Measurements from ENCODE around the gene ADGRA1.

Gene ADGRA1

GRCh38 chr10:133126431-133127290, 38.9 kb downstream of the ADGRA1 start:
- TF ChIP-seq CTCF (IDR thresholded peaks at IDR 0.05; ENCODE audit: insufficient read depth, low read depth, low read length, missing control alignments) = no peak
- no peak overlapping the region for H3K4me3 ChIP-seq (ENCODE audit: low read depth, low read length)
- no peak for DNase-seq (ENCODE audit: low read depth)

- H3K4me3 ChIP-seq (ENCODE audit: low read depth, low read length) = no peak overlapping the region
- no peak for DNase-seq (ENCODE audit: low read depth)
- no peak for TF ChIP-seq CTCF (IDR thresholded peaks at IDR 0.05; ENCODE audit: insufficient read depth, low read depth, low read length, missing control alignments)
Observed at GRCh38 chr10:133127291-133128125, 39.8 kb downstream of the ADGRA1 start.

GRCh38 chr10:133128126-133129070, 40.7 kb downstream of the ADGRA1 start:
- no peak for DNase-seq (ENCODE audit: low read depth)

GRCh38 chr10:133129071-133129858, 41.5 kb downstream of the ADGRA1 start:
- no peak overlapping the region for H3K4me3 ChIP-seq (ENCODE audit: low read depth, low read length)
- TF ChIP-seq CTCF (IDR thresholded peaks at IDR 0.05; ENCODE audit: insufficient read depth, low read depth, low read length, missing control alignments) = no peak
- DNase-seq (ENCODE audit: low read depth) = no peak

More at GRCh38 chr10:133128126-133129070, 40.7 kb downstream of the ADGRA1 start:
- no peak overlapping the region for H3K4me3 ChIP-seq (ENCODE audit: low read depth, low read length)
- no peak for TF ChIP-seq CTCF (IDR thresholded peaks at IDR 0.05; ENCODE audit: insufficient read depth, low read depth, low read length, missing control alignments)

GRCh38 chr10:133129859-133130495, 42.3 kb downstream of the ADGRA1 start:
- TF ChIP-seq CTCF (IDR thresholded peaks at IDR 0.05; ENCODE audit: insufficient read depth, low read depth, low read length, missing control alignments) = no peak
- no peak overlapping the region for H3K4me3 ChIP-seq (ENCODE audit: low read depth, low read length)
- no peak for DNase-seq (ENCODE audit: low read depth)
